Karpas-422 (cell line): ENCODE measurements around the gene SIGLEC10. TPM values are rescaled to one million over a fixed set of nuclear protein-coding genes. Genes with fewer than 3 reads are reported as not detected.

Experiments
- small RNA-seq: library from RNA; depleted of rRNA; stranded (forward); fragments of <200 nt; gene quantifications from one replicate; pipeline ENCODE3, GENCODE V24; 2014
- total RNA-seq: library from RNA; depleted of rRNA; stranded (reverse); fragments of >200 nt; shearing (Covaris generic); gene quantifications from 2 replicates; pipeline ENCODE4 v1.2.3, GENCODE V29; 2014; ENCODE audit warnings: low replicate concordance; rRNA removed

Gene SIGLEC10
- total RNA-seq, 1 experiment from 2014 or later = 500 TPM

Small RNAs within 50 kb of the gene (small RNA-seq; reads per million reads assigned to genes)
- not detected for gene AC020914.5

Other genes with a start within 250 kb of the SIGLEC10 start
- gene CD33, start 192.6 kb downstream of the SIGLEC10 start, total RNA-seq = 18.1 and 19.3 TPM in 2 replicates
- not detected in 2 replicates for gene SIGLECL1, start 166.6 kb downstream of the SIGLEC10 start, total RNA-seq
- not detected in 2 replicates for gene IGLON5, start 106.0 kb downstream of the SIGLEC10 start, total RNA-seq
- gene VSIG10L, start 75.5 kb downstream of the SIGLEC10 start, total RNA-seq = 5.7 and 6.6 TPM in 2 replicates
- 112 and 231 TPM in 2 replicates for gene ETFB, start 51.3 kb downstream of the SIGLEC10 start, total RNA-seq
- gene CLDND2, start 48.6 kb downstream of the SIGLEC10 start, total RNA-seq = 2.3 TPM in 1 of 2 replicates, not detected in the other
- gene NKG7, start 45.0 kb downstream of the SIGLEC10 start, total RNA-seq = not detected in 2 replicates
- not detected in 2 replicates for gene LIM2, start 29.7 kb downstream of the SIGLEC10 start, total RNA-seq
- not detected in 2 replicates for gene C19orf84, start 27.1 kb downstream of the SIGLEC10 start, total RNA-seq
- gene SIGLEC8, start 40.8 kb upstream of the SIGLEC10 start, total RNA-seq = not detected in 2 replicates
- gene CEACAM18, start 60.9 kb upstream of the SIGLEC10 start, total RNA-seq = not detected in 2 replicates
- gene SIGLEC12, start 84.2 kb upstream of the SIGLEC10 start, total RNA-seq = not detected in 2 replicates
- not detected in 2 replicates for gene SIGLEC6, start 114.0 kb upstream of the SIGLEC10 start, total RNA-seq
- 8.9 and 17.6 TPM in 2 replicates for gene ZNF175, start 153.6 kb upstream of the SIGLEC10 start, total RNA-seq
- gene SIGLEC5, start 212.8 kb upstream of the SIGLEC10 start, total RNA-seq = not detected in 2 replicates
- 1.0 TPM in 1 of 2 replicates, not detected in the other for gene SIGLEC14, start 229.2 kb upstream of the SIGLEC10 start, total RNA-seq